ENCODE data around the gene DNAJB6. TPM values are rescaled to one million over a fixed set of nuclear protein-coding genes. Genes with fewer than 3 reads are reported as not detected.

The DNAJB6 gene
- total RNA-seq, 3 donors from 2014 or later: 73.8 to 136 (median 101) TPM

DNA sequence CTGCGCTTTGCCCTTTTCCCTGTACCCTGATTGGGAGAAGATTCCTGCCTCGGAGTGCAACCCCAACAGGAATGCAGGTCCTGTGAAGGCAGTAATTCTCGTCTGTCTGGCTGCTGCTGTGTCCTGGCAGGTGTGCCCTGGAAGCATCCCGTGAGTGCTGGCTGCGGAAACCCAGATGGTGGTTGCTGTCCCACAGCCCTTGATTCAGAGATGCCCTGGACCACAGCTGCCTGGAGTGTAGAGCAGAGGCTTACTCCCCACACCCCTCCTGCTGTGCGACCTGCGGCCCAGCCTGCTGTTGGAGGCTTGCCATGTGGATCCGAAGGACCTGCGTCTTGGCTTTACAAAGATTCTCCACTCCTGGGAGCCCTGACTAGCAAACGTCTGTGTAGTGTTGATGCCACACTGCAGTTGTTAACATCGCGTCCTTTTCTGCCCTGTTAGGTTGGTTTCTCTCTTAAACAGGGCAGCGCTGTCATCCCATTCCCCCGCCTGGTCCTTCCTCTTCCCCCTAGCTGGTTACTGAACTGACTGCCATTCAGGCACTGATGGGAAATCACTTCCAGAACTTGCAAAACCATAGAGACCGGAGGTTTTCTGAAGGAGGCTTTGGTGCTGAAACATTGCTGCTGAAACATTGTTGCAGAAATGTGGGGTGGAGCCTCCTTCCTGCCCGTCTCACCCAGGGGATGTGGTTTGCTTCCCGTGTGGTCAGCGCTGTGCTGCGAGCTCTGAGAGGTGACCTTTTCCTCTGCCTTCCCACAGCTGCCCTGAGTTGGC is 53.3 kb downstream of the DNAJB6 start:
- no peaks in the 10 kb centered on the region for H3K36me3 ChIP-seq
- no peak overlapping the region for H3K27ac ChIP-seq
- H3K27me3 ChIP-seq: no peaks in the 10 kb centered on the region
- no peak for DNase-seq (ENCODE audit: low spot score in 2 of 2)
- no peaks in the 10 kb centered on the region for H3K4me1 ChIP-seq
- intact Hi-C loops (cut with DNase I; ENCODE audit: low total_unique reads): no loop called here
- no peak overlapping the region for H3K4me3 ChIP-seq
- no peaks in the 10 kb centered on the region for H3K9me3 ChIP-seq
- TF ChIP-seq POLR2AphosphoS5 (IDR thresholded peaks at IDR 0.05) (no peak), POLR2A (IDR thresholded peaks at IDR 0.05) (no peak)
- TF ChIP-seq, protein P1, sequence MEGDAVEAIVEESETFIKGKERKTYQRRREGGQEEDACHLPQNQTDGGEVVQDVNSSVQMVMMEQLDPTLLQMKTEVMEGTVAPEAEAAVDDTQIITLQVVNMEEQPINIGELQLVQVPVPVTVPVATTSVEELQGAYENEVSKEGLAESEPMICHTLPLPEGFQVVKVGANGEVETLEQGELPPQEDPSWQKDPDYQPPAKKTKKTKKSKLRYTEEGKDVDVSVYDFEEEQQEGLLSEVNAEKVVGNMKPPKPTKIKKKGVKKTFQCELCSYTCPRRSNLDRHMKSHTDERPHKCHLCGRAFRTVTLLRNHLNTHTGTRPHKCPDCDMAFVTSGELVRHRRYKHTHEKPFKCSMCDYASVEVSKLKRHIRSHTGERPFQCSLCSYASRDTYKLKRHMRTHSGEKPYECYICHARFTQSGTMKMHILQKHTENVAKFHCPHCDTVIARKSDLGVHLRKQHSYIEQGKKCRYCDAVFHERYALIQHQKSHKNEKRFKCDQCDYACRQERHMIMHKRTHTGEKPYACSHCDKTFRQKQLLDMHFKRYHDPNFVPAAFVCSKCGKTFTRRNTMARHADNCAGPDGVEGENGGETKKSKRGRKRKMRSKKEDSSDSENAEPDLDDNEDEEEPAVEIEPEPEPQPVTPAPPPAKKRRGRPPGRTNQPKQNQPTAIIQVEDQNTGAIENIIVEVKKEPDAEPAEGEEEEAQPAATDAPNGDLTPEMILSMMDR (IDR thresholded peaks at IDR 0.05): no peak

DNA sequence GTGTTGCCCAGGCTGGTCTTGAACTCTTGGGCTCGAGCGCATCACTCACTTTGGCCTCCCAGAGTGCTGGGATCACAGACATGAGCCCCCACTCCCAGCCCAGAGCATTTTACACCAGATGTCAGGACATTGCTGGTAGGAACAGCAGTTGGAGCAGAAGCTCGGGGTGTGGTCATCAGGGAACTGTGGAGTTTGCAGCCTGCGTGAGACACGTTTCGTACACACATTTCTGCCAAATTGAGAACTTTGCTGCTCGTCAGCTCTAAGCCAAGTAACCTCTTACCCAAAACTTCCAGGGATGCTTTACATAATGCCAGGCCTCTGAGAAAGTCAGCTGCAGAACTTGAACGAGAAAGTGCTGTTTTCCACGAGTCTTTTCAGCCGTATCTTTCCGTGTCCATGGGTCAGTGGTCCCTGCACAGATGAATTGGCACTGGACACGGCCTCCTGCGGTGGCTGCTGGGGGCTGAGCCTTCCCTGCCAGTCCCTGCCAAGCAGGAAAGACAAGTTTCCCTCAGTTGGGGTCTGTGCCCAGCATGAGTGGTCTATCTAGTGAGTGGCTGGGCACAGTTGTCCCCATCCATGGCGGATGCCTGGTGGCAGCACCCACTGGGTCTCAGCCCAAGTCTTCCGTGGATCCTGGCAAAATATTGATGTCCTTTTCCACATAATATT is 54.4 kb downstream of the DNAJB6 start:
- H3K9me3 ChIP-seq: no peaks in the 10 kb centered on the region
- H3K4me1 ChIP-seq: no peaks in the 10 kb centered on the region
- no peaks in the 10 kb centered on the region for H3K27me3 ChIP-seq
- no peak for TF ChIP-seq POLR2AphosphoS5 (IDR thresholded peaks at IDR 0.05)
- TF ChIP-seq POLR2A (IDR thresholded peaks at IDR 0.05): no peak
- TF ChIP-seq, protein P1 (IDR thresholded peaks at IDR 0.05): no peak
- intact Hi-C loops (cut with DNase I; ENCODE audit: low total_unique reads): no loop called here
- H3K27ac ChIP-seq: no peak overlapping the region
- H3K4me3 ChIP-seq: no peak overlapping the region
- no peaks in the 10 kb centered on the region for H3K36me3 ChIP-seq
- DNase-seq (ENCODE audit: low spot score in 2 of 2): no peak

DNA sequence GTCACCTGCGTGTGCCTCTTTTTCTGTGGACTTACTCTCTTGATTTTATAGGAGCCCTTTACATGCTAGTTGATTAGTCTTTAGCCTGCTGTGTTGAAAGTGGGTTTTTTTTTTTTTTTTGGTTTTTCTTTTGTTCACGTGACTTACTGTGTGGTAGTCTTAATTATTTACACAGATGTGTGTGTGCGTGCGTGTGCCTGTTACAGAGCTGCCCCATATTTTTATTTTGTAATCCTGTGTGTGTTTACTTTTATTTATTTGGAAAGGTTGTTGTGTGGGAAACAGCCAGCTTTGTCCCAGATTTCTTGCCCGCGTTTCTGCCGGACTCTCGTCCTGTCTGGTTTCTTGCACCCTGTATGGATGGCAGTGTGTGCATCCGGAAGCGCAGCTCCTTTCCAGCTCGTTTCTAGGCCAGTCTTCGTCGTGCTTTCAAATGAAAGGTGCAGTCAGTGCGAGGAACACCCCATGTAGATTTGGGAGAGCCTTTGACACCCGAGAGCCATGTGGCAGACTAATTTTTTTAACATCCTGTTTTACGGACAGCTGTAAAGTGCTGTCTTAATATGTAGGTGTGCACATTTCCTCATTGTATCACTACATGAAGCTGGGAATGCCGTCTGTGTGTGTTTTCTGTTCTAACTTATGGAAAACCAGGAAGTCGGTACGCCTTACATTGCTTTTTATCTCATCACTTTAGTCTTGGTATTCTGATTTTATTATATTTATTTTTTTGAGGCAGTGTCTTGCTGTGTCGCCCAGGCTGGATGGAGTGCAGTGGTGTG is 55.6 kb downstream of the DNAJB6 start:
- Histone ChIP-seq H3K36me3 (no peaks in the 10 kb centered on the region), H3K9me3 (no peaks in the 10 kb centered on the region), H3K27me3 (no peaks in the 10 kb centered on the region), H3K4me3 (no peak overlapping the region), H3K4me1 (no peaks in the 10 kb centered on the region), H3K27ac (no peak overlapping the region)
- no peak for DNase-seq (ENCODE audit: low spot score in 2 of 2)
- TF ChIP-seq, protein P1 (IDR thresholded peaks at IDR 0.05): no peak
- TF ChIP-seq POLR2AphosphoS5 (IDR thresholded peaks at IDR 0.05) (no peak), POLR2A (IDR thresholded peaks at IDR 0.05) (no peak)
- intact Hi-C loops (cut with DNase I; ENCODE audit: low total_unique reads): no loop called here

DNA sequence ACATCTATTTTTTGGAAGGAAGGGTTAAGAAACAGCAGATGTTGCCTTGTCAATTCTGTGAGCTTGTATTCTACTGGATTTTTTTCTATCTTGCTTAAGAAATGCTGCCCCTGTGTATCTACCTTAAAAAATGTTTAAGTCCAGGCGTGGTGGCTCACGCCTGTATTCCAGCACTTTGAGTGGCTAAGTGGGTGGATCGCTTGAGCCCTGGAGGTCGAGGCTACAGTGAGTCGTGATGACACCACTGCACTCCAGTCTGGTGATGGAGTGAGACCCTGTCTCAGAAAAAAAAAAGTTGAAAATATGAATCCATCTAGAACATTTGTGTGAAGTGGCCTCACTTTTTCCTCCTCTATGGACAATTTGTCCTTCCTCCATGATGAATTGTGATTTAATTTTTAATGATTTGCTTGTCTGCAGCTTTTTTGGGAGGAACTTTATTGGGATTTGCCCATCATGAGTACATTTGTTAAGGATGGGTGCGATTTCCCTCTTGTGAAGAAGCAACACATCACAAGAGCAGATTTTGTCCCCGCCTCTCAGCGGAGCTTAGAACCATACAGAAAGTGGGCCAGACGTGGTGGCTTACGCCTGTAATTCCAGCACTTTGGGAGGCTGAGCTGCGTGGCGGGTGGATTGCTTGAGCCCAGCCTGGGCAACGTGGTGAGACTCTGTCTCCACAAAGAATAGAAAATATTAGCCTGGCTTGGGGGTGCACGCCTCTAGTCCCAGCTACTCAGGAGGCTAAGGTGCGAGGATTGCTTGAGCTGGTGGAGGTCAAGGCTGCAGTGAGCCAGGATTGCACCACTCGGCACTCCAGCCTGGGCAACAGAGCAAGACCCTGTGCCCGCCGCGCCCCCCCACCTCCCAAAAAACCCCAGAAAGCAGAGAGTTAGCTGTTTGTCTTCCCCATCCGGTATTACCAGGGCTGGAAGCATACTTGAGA is 57.7 kb downstream of the DNAJB6 start:
- DNase-seq (ENCODE audit: low spot score in 2 of 2): no peak
- H3K36me3 ChIP-seq: no peaks in the 10 kb centered on the region
- no peaks in the 10 kb centered on the region for H3K27me3 ChIP-seq
- TF ChIP-seq, protein P1 (IDR thresholded peaks at IDR 0.05): no peak
- TF ChIP-seq POLR2AphosphoS5 (IDR thresholded peaks at IDR 0.05): no peak
- intact Hi-C loops (cut with DNase I; ENCODE audit: low total_unique reads): no loop called here
- no peak overlapping the region for H3K4me3 ChIP-seq
- no peaks in the 10 kb centered on the region for H3K4me1 ChIP-seq
- H3K9me3 ChIP-seq: no peaks in the 10 kb centered on the region
- no peak overlapping the region for H3K27ac ChIP-seq
